K562 (cell line): Measurements from ENCODE around the gene GNAI1. TPM values are rescaled to one million over a fixed set of nuclear protein-coding genes. Genes with fewer than 3 reads are reported as not detected.

ENCODE experiments used
- ATAC-seq: fragments of 200-7000 bp; cut with Tn5 transposase; 3 replicates; pipeline ENCODE4 v1.9.1; 2020; ENCODE audit warnings: moderate library complexity
- BruUV-seq: library from RNA; stranded (reverse); fragments of 400-500 nt; replicated peaks from 2 replicates; lab custom pipeline; 2021; lab: Mats Ljungman, UMichigan
- CTCF ChIA-PET: fragments of 300-600 bp; formaldehyde crosslinking; extraction: SDS; loops from one replicate; lab custom pipeline; 2021; ENCODE audit warnings: low intra/inter-chr PET ratio; lab: Yijun Ruan, JAX
- POLR2A ChIA-PET: fragments of 300-600, 350-650 bp; sonication (Branson Sonifier 250); formaldehyde crosslinking; extraction: SDS; loops from one replicate; lab custom pipeline; 2021; ENCODE audit warnings: antibody characterized with exemption, inconsistent platforms; lab: Yijun Ruan, JAX
- DNase-seq, 4 experiments: peaks; one replicate each; pipeline versions ENCODE4 v3.0.0 to v3.0.0-alpha.2; 2011 to 2018; ENCODE audit warnings: low spot score in 3 of 4, mixed read lengths in 3 of 4; ENCODE audit errors: extremely low read depth in 1 of 4
- FAIRE-seq: peaks from 2 replicates; lab custom pipeline; 2011; peaks lifted over from hg19 to GRCh38; lab: Jason Lieb, UNC
- H2AFZ ChIP-seq: 2 replicates; pipeline ENCODE4 v1.6.0; 2011; ENCODE audit warnings: low read depth, low read length, control low read depth, inconsistent platforms
- H3K27ac ChIP-seq: fragments of 200-600 bp; 3 replicates; pipeline ENCODE4 v1.8.0; 2011; ENCODE audit warnings: low read depth, mild to moderate bottlenecking, control low read depth, inconsistent platforms, low read length, moderate library complexity, mixed read lengths; ENCODE audit errors: extremely low read depth
- H3K27me3 ChIP-seq, 2 experiments: fragments of 300-600 bp in 1 of 2; 2 replicates in 1 of 2; 3 replicates in 1 of 2; pipeline versions ENCODE4 v1.6.0 to v1.8.0; 2011; ENCODE audit warnings: inconsistent platforms in 2 of 2, low read length in 2 of 2, mild to moderate bottlenecking in 1 of 2, mixed read lengths in 1 of 2, moderate library complexity in 1 of 2; ENCODE audit not compliant: control insufficient read depth in 2 of 2, insufficient read depth in 2 of 2
- H3K36me3 ChIP-seq: fragments of 300-600 bp; 3 replicates; pipeline ENCODE4 v1.8.0; 2011; ENCODE audit warnings: mild to moderate bottlenecking, low read length, inconsistent platforms; ENCODE audit not compliant: control insufficient read depth, insufficient read depth
- H3K4me1 ChIP-seq, 2 experiments: fragments of 200-600 bp in 1 of 2; replicated peaks in 1 of 2; 2 replicates in 1 of 2; 3 replicates in 1 of 2; pipeline versions ENCODE4 v1.5.1 to v1.8.0; 2011; ENCODE audit warnings: inconsistent platforms in 2 of 2, low read length in 2 of 2, mild to moderate bottlenecking in 1 of 2, mixed read lengths in 1 of 2, moderate library complexity in 1 of 2; ENCODE audit not compliant: control insufficient read depth in 2 of 2, insufficient read depth in 2 of 2
- H3K4me2 ChIP-seq: 2 replicates; pipeline ENCODE4 v1.6.1; 2011; ENCODE audit warnings: low read length, control low read depth, inconsistent platforms, mixed read lengths; ENCODE audit not compliant: insufficient read depth
- H3K4me3 ChIP-seq: fragments of 200-600 bp; sonication (generic), shearing (Covaris generic); 2 replicates; pipeline ENCODE4 v1.5.1; 2016; ENCODE audit warnings: control low read depth, inconsistent platforms
- H3K79me2 ChIP-seq: fragments of 200-600 bp; 3 replicates; pipeline ENCODE4 v1.8.0; 2011; ENCODE audit warnings: low read length, inconsistent platforms; ENCODE audit not compliant: control insufficient read depth, insufficient read depth
- H3K9ac ChIP-seq, 2 experiments: 2 replicates each; pipeline versions ENCODE4 v1.6.0 to v1.6.1; 2011; ENCODE audit warnings: low read depth in 2 of 2, low read length in 2 of 2, control low read depth in 1 of 2, inconsistent platforms in 1 of 2, mild to moderate bottlenecking in 1 of 2, mixed read lengths in 1 of 2; ENCODE audit not compliant: insufficient read depth in 1 of 2
- H3K9me1 ChIP-seq: one replicate; pipeline ENCODE4 v1.6.0; 2011; ENCODE audit warnings: inconsistent platforms, mild to moderate bottlenecking, low read length, moderate library complexity; ENCODE audit not compliant: control insufficient read depth, insufficient read depth
- H3K9me3 ChIP-seq: replicated peaks from 2 replicates; pipeline ENCODE4 v1.5.1; 2011; ENCODE audit warnings: low read depth, low read length, inconsistent platforms; ENCODE audit not compliant: control insufficient read depth, insufficient read depth
- H4K20me1 ChIP-seq: replicated peaks from 2 replicates; pipeline ENCODE4 v1.6.1; 2011; ENCODE audit warnings: low read length, inconsistent platforms, mixed read lengths; ENCODE audit not compliant: control insufficient read depth, insufficient read depth
- BRF2 ChIP-seq: IDR thresholded peaks from 3 replicates; pipeline ENCODE4 v1.6.1; 2011; ENCODE audit warnings: borderline replicate concordance, mild to moderate bottlenecking; ENCODE audit not compliant: insufficient read length, insufficient read depth
- CBX1 ChIP-seq: sonication (generic); IDR thresholded peaks from 2 replicates; pipeline ENCODE4 v1.6.1; 2016; ENCODE audit warnings: antibody characterized with exemption, low read depth, mild to moderate bottlenecking
- FOSL1 ChIP-seq: fragments of 200-800 bp; sonication (Bioruptor generic); conservative IDR thresholded peaks from 2 replicates; pipeline ENCODE4 v1.6.1; 2016; ENCODE audit warnings: missing genetic modification characterization, missing compliant biosample characterization
- KAT7 ChIP-seq: sonication (generic); formaldehyde crosslinking; IDR thresholded peaks from 2 replicates; pipeline ENCODE4 v1.8.0; 2022; ENCODE audit warnings: missing genetic modification reagents, mild to moderate bottlenecking, borderline replicate concordance
- MED1 ChIP-seq: sonication (generic); formaldehyde crosslinking; IDR thresholded peaks from 2 replicates; pipeline ENCODE4 v1.8.1; 2023; ENCODE audit warnings: missing genetic modification reagents, borderline replicate concordance
- PYGO2 ChIP-seq: fragments of 450-650 bp; IDR thresholded peaks from 2 replicates; pipeline ENCODE4 v1.6.1; 2016; ENCODE audit warnings: mild to moderate bottlenecking, missing genetic modification characterization, moderate library complexity, missing compliant biosample characterization
- SIX5 ChIP-seq, 2 experiments: IDR thresholded peaks; 2 replicates each; pipeline ENCODE4 v1.6.1; 2011; ENCODE audit warnings: low read length in 2 of 2, borderline replicate concordance in 1 of 2, low read depth in 1 of 2, mild to moderate bottlenecking in 1 of 2, moderate library complexity in 1 of 2; ENCODE audit not compliant: insufficient read depth in 1 of 2
- SMAD4 ChIP-seq: fragments of 250-450 bp; sonication (Bioruptor Pico); conservative IDR thresholded peaks from 2 replicates; pipeline ENCODE4 v1.8.0; 2021; ENCODE audit warnings: inconsistent platforms, mild to moderate bottlenecking, moderate library complexity
- U2AF2 ChIP-seq: fragments of 200-400 bp; formaldehyde crosslinking; optimal IDR thresholded peaks from 2 replicates; pipeline ENCODE3; 2017; ENCODE audit warnings: low read depth, mild to moderate bottlenecking, low read length
- ZHX1 ChIP-seq: fragments of 150-350 bp; conservative IDR thresholded peaks from 2 replicates; pipeline ENCODE4 v1.6.1; 2014; ENCODE audit warnings: low read length
- ZNF695 ChIP-seq: fragments of 450-650 bp; formaldehyde crosslinking; IDR thresholded peaks from 2 replicates; pipeline ENCODE4 v1.4.0; 2020; ENCODE audit warnings: mild to moderate bottlenecking, moderate library complexity
- WGBS: fragments of 100-300 bp; shearing (Covaris generic); methylation state at CpG from one replicate; pipeline ENCODE4 v1.1.6; 2016; ENCODE audit warnings: low coverage, mixed read lengths; ENCODE audit not compliant: insufficient coverage; ENCODE audit errors: missing lambda C conversion rate; 5-methylcytosine and 5-hydroxymethylcytosine counted together
- in situ Hi-C: fragments of 300-500 bp; cut with MboI; formaldehyde crosslinking; loops from 4 replicates; pipeline ENCODE4 v1.15.0; 2018; ENCODE audit warnings: inconsistent platforms, mixed read lengths
- intact Hi-C: fragments of 100-400 bp; cut with micrococcal nuclease; formaldehyde crosslinking; loops from 2 replicates; pipeline ENCODE4 v1.14.2; 2022
- polyA plus RNA-seq, 8 experiments: library from polyadenylated mRNA; depleted of rRNA in 4 of 8; stranded (reverse) in 5 of 8; unstranded in 3 of 8; fragments of >200 nt; fragmentation: Nextera tagmentation in 2 of 8; fragmentation: Illumina TruSeq in 1 of 8; extraction: Ambion mirVana in 2 of 8; extraction: Trizol in 1 of 8; gene quantifications; 2 replicates each; pipeline versions ENCODE4 v1.2.1 to v1.2.3, GENCODE V29; 2011 to 2014; ENCODE audit warnings: inconsistent platforms in 1 of 8, missing spikeins in 1 of 8
- total RNA-seq, 7 experiments: library from RNA; depleted of rRNA in 6 of 7; stranded (reverse); fragments of >200 nt in 6 of 7; fragmentation: Illumina TruSeq in 2 of 7; extraction: Trizol in 2 of 7; gene quantifications; 2 replicates each; pipeline versions ENCODE4 v1.2.1 to v1.2.3, GENCODE V29; 2011 to 2021; ENCODE audit warnings: low replicate concordance in 1 of 7

The GNAI1 gene
- total and polyA plus RNA-seq, 9 of the 15 experiments (the other 6 are each of a cell fraction or from before 2014, with no cell fraction given): 0.03 to 0.13 (median 0.08) TPM; not detected in 6

GRCh38 chr7:80136261-80137055, 1.8 kb downstream of the GNAI1 start (continued):
- TF ChIP-seq BRF2 (no peak), U2AF2 (no peak), CBX1 (no peak)

- FAIRE-seq (no peak), DNase-seq (no peak), ATAC-seq (no peak)
- in situ Hi-C loops: loop anchor here (5.0 kb wide), 1 partner anchor 465 kb away; no protein-coding TSS in a partner anchor
- H3K36me3 ChIP-seq: no peaks in the 10 kb centered on the region
- peaks cover 0 to 11% of the 10 kb centered on the region in 2 experiments; a peak in 1 of 5 replicates for H3K4me1 ChIP-seq
- H3K9me3 ChIP-seq: no peaks in the 10 kb centered on the region
- no peak overlapping the region for H3K4me2 ChIP-seq
- H2AFZ ChIP-seq: no peak overlapping the region
- POLR2A ChIA-PET: no interaction called here
- under 1% methylated on average over 12 of the region's 12 CpGs for WGBS
- no peak overlapping the region for H3K4me3 ChIP-seq
- peaks cover 0 to 3% of the 10 kb centered on the region in 2 experiments; a peak in 1 of 5 replicates for H3K27me3 ChIP-seq
- H3K9me1 ChIP-seq: no peaks in the 10 kb centered on the region
- H3K9ac ChIP-seq: no peak overlapping the region
- H3K79me2 ChIP-seq: no peaks in the 10 kb centered on the region
- no TSS peak for BruUV-seq
- intact Hi-C loops: no loop called here
- no peaks in the 10 kb centered on the region for H4K20me1 ChIP-seq
- CTCF ChIA-PET: no interaction called here
- no peak overlapping the region for H3K27ac ChIP-seq
- TF ChIP-seq KAT7: no peak
- no peak for TF ChIP-seq ZHX1
- TF ChIP-seq SIX5 (IDR thresholded peaks at IDR 0.05; ENCODE audit: borderline replicate concordance in 1 of 2, insufficient read depth in 1 of 2, low read depth in 1 of 2, low read length in 2 of 2): no peak
- TF ChIP-seq FOSL1 (tag): no peak
- TF ChIP-seq ZNF695 (CRISPR knock-in tag): no peak
- TF ChIP-seq SMAD4 (CRISPR knock-in tag): no peak
- no peak for TF ChIP-seq MED1 (CRISPR knock-in tag)
- TF ChIP-seq PYGO2 (tag): no peak
Observed at GRCh38 chr7:80137410-80137809, 2.8 kb downstream of the GNAI1 start.
